GM12892 (cell line): Measurements from ENCODE around the gene MUTYH. TPM values are rescaled to one million over a fixed set of nuclear protein-coding genes. Genes with fewer than 3 reads are reported as not detected.
A peak's percentile ranks its signal among the peaks of the same experiment; 100 is the strongest.
"Not testable (repeated sequence)": the region's sequence is repeated elsewhere in the genome, so short reads cannot be mapped to it uniquely, and the experiment has no call there.

Source experiments
- DNase-seq: peaks from one replicate; pipeline ENCODE4 v3.0.0; 2011; ENCODE audit not compliant: insufficient read length
- FAIRE-seq: peaks from 2 replicates; lab custom pipeline; 2011; peaks lifted over from hg19 to GRCh38; lab: Jason Lieb, UNC
- POLR2A ChIP-seq: IDR thresholded peaks from 2 replicates; pipeline ENCODE4 v1.6.1; 2011; ENCODE audit warnings: low read depth, low read length, control low read depth
- POLR2AphosphoS5 ChIP-seq: IDR thresholded peaks from 2 replicates; pipeline ENCODE4 v1.6.1; 2011; ENCODE audit warnings: low read depth, low read length, control low read depth
- TAF1 ChIP-seq: IDR thresholded peaks from 2 replicates; pipeline ENCODE4 v1.6.1; 2011; ENCODE audit warnings: low read depth, mild to moderate bottlenecking, control low read depth, low read length, borderline replicate concordance
- polyA plus RNA-seq: library from polyadenylated mRNA; unstranded; fragments of >200 nt; gene quantifications from one replicate; pipeline ENCODE4 v1.2.1, GENCODE V29; 2012; ENCODE audit warnings: missing spikeins, inconsistent platforms; ENCODE audit not compliant: missing spikeins

The MUTYH gene
- polyA plus RNA-seq = 18.9 TPM

DNA sequence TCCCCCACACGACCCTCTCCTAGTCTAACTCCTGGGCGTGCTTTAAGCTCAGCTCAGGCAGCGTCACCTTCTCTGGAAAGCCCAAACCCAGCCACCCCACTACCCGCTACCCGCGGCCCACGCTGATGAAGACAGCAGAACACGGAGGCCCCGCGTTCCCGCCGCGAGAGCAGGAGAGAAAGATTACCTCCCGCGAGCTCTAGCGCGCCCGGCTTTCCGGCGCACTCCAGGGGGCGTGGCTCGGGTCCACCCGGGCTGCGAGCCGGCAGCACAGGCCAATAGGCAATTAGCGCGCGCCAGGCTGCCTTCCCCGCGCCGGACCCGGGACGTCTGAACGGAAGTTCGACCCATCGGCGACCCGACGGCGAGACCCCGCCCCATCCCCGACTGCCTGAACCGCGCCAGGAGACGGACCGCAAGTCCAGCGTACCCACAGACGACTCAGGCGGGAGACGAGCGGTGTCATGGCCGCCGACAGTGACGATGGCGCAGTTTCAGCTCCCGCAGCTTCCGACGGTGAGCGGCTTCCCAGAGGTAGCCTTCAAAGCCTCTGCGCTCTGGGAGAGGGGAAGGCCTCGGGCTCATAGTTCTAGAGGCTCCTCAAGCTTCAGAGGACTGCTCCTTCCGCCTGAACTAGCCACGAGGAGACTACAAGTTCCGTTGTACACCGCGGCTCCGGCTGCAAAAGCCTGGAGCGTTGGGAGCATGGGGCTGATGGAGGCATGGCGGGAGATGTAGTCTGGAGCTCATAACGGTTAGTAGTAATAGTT is at the start of gene MUTYH, which contains the start of gene TOE1:
Gene MUTYH (minus strand): TSS at position 652 of the 770 bp plus-strand sequence. CDS start 5,935 bp downstream, outside the sequence.
Gene TOE1 (plus strand): TSS at position 382 of the 770 bp plus-strand sequence. CDS start 83 bp downstream, at position 465.
- FAIRE-seq = peak; percentile 95
- TF ChIP-seq POLR2AphosphoS5 (peak; percentile 73), TAF1 (peak; percentile 78), POLR2A (peak; percentile 94)
- peak; percentile 94 for DNase-seq

- no peak for DNase-seq
- no peak for TF ChIP-seq TAF1
- no peak for TF ChIP-seq POLR2A
- no peak for TF ChIP-seq POLR2AphosphoS5
- FAIRE-seq = no peak
Measured at GRCh38 chr1:45386219-45386618, 46.0 kb upstream of the MUTYH start.

DNA sequence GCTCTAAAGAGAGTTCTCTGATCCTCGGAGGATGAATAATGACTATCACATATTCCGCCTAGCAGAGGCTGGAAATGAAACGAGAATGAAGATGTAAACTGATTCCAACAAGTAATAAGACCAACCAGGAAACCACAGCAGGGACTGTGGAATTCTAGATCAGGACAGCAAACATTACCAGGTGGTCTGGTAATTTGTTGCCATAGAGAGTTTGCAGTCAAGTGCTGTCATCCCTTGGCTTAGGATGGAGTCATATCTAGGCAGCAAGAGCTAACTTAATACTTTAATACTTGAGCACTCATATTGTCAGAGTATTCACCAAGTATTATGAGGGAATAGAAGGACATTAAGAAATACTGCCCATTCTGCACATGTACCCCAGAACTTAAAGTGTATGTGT is 45.1 kb upstream of the MUTYH start:
- FAIRE-seq (no peak), DNase-seq (no peak)
- TF ChIP-seq POLR2AphosphoS5 = no peak
- no peak for TF ChIP-seq TAF1
- TF ChIP-seq POLR2A = no peak

GRCh38 chr1:45384213-45384612 is 44.0 kb upstream of the MUTYH start:
- not testable (repeated sequence) for FAIRE-seq, DNase-seq

GRCh38 chr1:45383191-45383590 is 43.0 kb upstream of the MUTYH start:
- DNase-seq (no peak), FAIRE-seq (no peak)
- TF ChIP-seq POLR2A (no peak), TAF1 (no peak), POLR2AphosphoS5 (no peak)

- TF ChIP-seq POLR2A (no peak), TAF1 (no peak), POLR2AphosphoS5 (no peak)
- no peak for FAIRE-seq
- DNase-seq = no peak
Measured at GRCh38 chr1:45381243-45381642, 41.0 kb upstream of the MUTYH start.

- no peak for TF ChIP-seq POLR2AphosphoS5
- no peak for TF ChIP-seq POLR2A
- no peak for TF ChIP-seq TAF1
- DNase-seq = no peak
- FAIRE-seq = no peak
Measured at GRCh38 chr1:45380730-45381129, 40.5 kb upstream of the MUTYH start.

DNA sequence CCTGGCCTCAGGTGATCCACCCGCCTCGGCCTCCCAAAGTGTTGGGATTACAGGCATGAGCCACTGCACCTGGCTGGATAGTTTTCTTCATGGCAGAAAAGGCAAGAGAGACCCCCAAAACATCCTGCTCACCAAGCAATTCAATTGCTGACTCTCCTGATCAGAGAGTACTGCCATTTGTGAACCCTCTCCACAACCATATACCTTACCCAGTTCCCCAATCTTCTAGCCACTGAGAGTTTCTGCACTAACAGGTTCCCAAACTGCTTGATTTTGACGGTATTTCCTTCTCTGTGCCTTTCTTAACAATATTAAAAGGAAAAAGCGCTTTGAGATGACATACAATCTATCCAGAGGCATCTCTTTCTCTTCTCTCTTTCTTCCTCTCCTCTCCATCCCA is 39.9 kb upstream of the MUTYH start:
- DNase-seq (no peak), FAIRE-seq (no peak)
- TF ChIP-seq POLR2A (no peak), POLR2AphosphoS5 (no peak), TAF1 (no peak)

DNA sequence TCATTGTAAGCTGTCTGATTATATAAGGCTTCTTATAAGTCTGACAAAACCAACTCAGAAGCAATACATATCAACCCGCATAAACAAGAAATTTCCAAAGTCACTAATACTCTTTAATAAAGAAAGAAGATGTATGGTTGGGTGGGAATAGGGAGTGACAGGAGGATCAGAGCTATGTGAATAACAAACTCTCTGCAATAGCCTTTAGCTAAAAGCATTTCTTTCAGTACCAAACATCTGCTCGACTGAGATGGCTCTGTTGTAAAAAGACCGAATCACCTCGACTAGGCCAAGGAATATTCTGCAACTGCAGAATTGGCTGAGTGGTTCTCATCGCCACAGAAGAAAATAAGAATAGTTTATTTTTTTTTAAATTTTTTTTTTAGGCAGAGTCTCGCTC is 39.3 kb upstream of the MUTYH start:
- no peak for TF ChIP-seq POLR2AphosphoS5
- TF ChIP-seq POLR2A = no peak
- no peak for TF ChIP-seq TAF1
- FAIRE-seq = no peak
- no peak for DNase-seq

GRCh38 chr1:45378184-45378583 is 37.9 kb upstream of the MUTYH start:
- DNase-seq (no peak), FAIRE-seq (no peak)
- TF ChIP-seq POLR2AphosphoS5 = no peak
- TF ChIP-seq TAF1 = no peak
- no peak for TF ChIP-seq POLR2A

DNA sequence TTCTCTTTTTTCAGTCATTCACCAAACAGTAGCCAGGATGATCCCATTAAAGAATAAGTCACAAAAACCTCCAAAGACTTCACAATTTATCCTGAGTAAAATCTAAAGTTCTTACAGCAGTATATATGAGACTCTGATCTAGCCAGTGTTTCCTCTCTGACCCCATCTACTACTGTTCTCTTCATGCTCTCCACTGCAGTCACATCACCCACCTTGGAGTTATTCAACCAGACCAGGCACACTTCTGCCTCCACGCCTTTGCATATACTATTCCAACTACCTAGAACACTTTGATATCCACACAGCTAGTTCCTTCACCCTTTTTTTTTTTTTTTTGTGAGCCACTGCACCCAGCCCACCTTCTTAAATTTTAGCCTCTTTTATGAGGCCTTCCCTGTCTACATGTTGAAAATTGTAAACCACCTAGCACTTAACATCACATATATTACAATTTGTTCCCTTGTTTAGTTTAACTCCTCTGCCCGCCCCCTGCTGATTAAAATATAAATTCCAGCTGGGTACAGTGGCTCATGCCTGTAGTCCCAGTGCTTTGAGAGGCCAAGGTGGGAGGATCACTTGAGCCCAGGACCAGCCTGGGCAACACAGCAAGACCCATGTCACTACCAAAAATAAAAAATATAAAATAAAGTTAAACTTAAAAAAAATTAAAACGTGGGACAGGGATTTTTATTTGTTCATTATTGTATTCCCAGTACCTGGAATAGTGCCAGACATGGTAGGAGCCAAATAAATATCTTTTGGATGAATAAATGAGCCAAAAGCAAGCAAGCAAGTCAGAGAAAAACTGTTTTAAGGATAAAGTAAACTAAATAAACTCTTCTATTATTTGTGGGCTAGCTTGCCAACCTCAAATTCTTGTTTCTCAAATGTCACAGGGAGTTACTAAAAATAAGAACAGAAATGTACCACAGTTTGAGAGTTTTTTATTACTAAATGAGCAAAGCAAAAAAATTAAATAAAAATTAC is 35.2 kb upstream of the MUTYH start:
- TF ChIP-seq TAF1 (no peak), POLR2A (no peak), POLR2AphosphoS5 (no peak)
- FAIRE-seq (peak; percentile 50), DNase-seq (no peak)
